HL-60 (cell line): ENCODE results near the gene C1orf53.

Experiments used
- DNase-seq, 2 experiments: peaks; one replicate each; pipeline ENCODE4 v3.0.0-alpha.2; 2010 to 2020; ENCODE audit warnings: low read depth in 1 of 2, low spot score in 1 of 2
- H3K27ac ChIP-seq: fragments of 250-450 bp; sonication (Bioruptor Pico); replicated peaks from 2 replicates; pipeline ENCODE4 v1.5.1; 2020; ENCODE audit warnings: mild to moderate bottlenecking, moderate library complexity
- H3K27me3 ChIP-seq: fragments of 250-450 bp; sonication (Bioruptor Pico); 2 replicates; pipeline ENCODE4 v1.5.1; 2021; ENCODE audit warnings: mild to moderate bottlenecking, moderate library complexity; ENCODE audit not compliant: insufficient read depth, poor library complexity, severe bottlenecking
- H3K4me3 ChIP-seq: replicated peaks from 2 replicates; pipeline ENCODE4 v1.5.1; 2011; ENCODE audit warnings: mild to moderate bottlenecking, control low read depth, low read length; ENCODE audit not compliant: insufficient read depth
- GABPA ChIP-seq: IDR thresholded peaks from 2 replicates; pipeline ENCODE4 v1.6.1; 2012; ENCODE audit warnings: low read depth
- POLR2AphosphoS5 ChIP-seq: IDR thresholded peaks from 2 replicates; pipeline ENCODE4 v1.6.1; 2012; ENCODE audit warnings: low read depth
- SPI1 ChIP-seq: IDR thresholded peaks from 2 replicates; pipeline ENCODE4 v1.6.1; 2012; ENCODE audit warnings: low read depth, mild to moderate bottlenecking, borderline replicate concordance
- TF ChIP-seq, protein P1 (sequence below): IDR thresholded peaks from 2 replicates; pipeline ENCODE4 v1.6.1; 2012; ENCODE audit warnings: low read depth; ENCODE audit not compliant: insufficient replicate concordance
- TF ChIP-seq, protein P2 (sequence below): IDR thresholded peaks from one replicate; pipeline ENCODE4 v1.5.1; 2011; ENCODE audit warnings: low read length, control low read depth, inconsistent platforms; ENCODE audit not compliant: insufficient read depth

The C1orf53 gene

DNA sequence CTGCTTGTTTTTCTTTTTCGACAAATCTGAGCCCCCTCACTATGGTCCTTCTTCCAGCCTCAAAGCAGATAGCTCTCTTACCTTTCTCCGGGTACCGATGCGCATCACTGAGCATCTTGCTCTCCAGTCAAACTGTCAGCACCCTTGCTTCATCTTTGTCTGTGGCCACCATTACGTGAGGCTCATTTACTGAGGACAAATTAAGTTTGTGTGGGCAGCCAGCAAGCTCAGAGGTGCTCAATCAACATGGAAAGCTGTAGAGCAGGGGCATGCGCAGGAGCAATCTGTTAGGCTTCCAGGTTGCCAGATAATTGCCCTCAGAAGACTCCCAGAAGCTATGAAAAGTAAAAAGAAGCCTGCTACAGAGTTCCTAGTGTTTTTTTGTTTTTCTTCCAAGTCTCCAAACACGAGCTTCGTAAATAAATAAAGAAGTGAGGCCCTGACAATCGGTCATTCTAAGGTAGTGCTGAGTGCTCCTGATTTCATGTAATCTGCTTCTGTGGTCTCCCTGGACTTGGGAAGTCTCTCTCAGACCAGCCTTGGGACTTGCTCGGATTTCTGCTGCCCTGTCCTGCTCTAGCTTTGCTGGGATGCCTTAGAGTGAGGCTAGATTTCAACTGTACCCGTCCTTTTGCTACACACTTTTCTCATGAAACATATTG lies 1.8 kb downstream of the C1orf53 start:
- Histone ChIP-seq H3K27ac (no peak overlapping the region), H3K27me3 (peaks cover 11% of the 10 kb centered on the region), H3K4me3 (no peak overlapping the region)
- TF ChIP-seq SPI1 (no peak), POLR2AphosphoS5 (no peak), GABPA (no peak)
- TF ChIP-seq, protein P1, sequence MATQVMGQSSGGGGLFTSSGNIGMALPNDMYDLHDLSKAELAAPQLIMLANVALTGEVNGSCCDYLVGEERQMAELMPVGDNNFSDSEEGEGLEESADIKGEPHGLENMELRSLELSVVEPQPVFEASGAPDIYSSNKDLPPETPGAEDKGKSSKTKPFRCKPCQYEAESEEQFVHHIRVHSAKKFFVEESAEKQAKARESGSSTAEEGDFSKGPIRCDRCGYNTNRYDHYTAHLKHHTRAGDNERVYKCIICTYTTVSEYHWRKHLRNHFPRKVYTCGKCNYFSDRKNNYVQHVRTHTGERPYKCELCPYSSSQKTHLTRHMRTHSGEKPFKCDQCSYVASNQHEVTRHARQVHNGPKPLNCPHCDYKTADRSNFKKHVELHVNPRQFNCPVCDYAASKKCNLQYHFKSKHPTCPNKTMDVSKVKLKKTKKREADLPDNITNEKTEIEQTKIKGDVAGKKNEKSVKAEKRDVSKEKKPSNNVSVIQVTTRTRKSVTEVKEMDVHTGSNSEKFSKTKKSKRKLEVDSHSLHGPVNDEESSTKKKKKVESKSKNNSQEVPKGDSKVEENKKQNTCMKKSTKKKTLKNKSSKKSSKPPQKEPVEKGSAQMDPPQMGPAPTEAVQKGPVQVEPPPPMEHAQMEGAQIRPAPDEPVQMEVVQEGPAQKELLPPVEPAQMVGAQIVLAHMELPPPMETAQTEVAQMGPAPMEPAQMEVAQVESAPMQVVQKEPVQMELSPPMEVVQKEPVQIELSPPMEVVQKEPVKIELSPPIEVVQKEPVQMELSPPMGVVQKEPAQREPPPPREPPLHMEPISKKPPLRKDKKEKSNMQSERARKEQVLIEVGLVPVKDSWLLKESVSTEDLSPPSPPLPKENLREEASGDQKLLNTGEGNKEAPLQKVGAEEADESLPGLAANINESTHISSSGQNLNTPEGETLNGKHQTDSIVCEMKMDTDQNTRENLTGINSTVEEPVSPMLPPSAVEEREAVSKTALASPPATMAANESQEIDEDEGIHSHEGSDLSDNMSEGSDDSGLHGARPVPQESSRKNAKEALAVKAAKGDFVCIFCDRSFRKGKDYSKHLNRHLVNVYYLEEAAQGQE: no peak
- TF ChIP-seq, protein P2, sequence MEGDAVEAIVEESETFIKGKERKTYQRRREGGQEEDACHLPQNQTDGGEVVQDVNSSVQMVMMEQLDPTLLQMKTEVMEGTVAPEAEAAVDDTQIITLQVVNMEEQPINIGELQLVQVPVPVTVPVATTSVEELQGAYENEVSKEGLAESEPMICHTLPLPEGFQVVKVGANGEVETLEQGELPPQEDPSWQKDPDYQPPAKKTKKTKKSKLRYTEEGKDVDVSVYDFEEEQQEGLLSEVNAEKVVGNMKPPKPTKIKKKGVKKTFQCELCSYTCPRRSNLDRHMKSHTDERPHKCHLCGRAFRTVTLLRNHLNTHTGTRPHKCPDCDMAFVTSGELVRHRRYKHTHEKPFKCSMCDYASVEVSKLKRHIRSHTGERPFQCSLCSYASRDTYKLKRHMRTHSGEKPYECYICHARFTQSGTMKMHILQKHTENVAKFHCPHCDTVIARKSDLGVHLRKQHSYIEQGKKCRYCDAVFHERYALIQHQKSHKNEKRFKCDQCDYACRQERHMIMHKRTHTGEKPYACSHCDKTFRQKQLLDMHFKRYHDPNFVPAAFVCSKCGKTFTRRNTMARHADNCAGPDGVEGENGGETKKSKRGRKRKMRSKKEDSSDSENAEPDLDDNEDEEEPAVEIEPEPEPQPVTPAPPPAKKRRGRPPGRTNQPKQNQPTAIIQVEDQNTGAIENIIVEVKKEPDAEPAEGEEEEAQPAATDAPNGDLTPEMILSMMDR: no peak
- no peak for DNase-seq

DNA sequence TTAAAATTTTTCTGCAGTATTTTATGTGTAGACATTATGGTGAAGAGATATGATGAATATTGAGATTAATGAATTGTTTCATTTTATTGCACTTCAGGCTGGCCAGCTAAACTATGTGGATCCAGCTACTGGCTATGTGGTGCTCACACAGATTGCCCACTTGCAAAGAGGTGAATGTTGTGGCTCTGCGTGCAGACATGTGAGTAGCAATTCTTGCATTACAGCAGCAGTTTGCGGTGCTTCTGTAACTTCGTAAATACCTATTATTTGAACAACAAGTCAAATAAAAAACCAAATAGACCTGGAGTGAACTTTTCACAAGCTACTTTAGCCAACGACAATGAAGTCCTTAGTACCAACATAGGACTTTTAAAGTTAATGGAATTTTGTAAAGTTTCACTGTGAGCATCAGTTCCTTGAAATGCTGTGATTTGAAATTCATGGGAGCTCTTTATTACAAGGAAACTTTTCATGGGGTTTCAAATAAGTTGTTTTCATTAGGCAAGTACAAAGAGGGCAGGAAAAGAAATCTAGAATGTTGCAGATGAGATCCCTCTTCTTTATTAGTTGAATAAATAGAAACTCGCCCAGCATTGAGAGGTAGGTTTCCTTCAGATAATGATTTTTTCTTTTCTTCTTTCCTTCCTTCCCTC lies 3.4 kb downstream of the C1orf53 start:
- DNase-seq: no peak
- H3K27ac ChIP-seq: no peak overlapping the region
- TF ChIP-seq SPI1: no peak
- TF ChIP-seq, protein P1: no peak
- TF ChIP-seq, protein P2: no peak
- TF ChIP-seq GABPA: no peak
- TF ChIP-seq POLR2AphosphoS5: no peak
- H3K27me3 ChIP-seq: peaks cover 26% of the 10 kb centered on the region
- no peak overlapping the region for H3K4me3 ChIP-seq

DNA sequence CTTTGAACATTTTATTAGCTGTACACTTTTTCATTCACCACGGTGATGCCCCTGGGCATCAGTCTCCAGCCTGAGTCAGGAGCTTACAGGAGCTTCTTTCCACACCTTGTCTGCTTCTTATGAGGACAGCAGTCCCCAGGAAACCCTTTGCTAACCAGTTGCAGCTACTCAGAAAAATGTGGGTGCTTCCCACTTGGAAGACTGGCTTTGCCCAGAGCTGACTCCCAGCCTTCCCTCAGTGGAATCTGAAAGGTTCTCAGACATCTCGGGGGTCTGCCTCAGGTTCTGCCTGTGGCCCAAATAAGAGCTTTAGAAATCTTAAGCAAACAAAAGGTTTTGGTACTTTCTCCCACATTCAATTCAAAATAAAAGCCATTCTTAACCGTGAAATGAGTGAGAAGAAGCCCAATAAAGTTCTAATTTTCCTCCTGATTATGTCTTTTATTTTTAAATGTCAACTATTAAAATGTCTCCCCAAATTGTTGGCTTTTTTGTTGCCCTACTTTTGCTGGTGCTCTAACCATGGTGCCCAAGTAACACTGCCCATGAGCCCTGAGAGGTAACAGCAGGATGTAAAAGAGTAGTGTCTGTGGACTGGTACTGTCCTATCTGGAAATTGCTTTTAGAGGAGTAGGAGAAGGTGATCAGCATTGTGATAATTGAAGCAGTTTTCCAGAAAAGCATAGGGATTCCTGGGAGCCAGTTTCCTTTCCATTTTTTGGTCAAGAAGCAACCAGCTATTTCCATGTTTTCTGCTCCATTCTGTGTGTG lies 5.6 kb downstream of the C1orf53 start:
- TF ChIP-seq SPI1 (no peak), GABPA (no peak)
- Histone ChIP-seq H3K27me3 (peaks cover 47% of the 10 kb centered on the region), H3K27ac (no peak overlapping the region)

DNA sequence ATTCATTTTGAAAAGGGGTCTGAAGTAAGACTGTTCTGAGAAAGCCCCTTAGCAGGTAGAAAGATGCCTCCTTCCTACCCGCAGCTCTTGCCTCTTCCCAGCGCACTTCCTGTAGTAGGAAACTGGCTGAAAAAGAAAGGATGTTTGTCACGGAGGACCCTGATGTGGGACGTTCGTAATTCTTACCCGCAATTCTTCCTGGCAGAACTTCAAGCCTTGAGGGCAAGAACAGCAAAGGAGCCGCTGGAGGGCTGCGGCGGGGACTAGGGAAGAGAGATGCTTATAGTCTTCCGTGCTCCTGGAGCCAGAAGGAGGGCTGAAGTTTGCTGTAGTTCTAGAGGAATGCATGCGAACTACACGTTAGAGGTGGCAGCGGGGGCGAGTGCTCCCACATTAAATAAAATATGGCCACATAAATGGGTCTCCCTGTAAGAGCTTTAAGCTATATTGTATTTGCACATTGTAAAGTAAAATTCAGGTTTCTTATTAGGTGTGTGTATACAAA lies 6.3 kb downstream of the C1orf53 start:
- DNase-seq: no peak
- TF ChIP-seq SPI1: no peak
- TF ChIP-seq, protein P2: no peak
- no peak for TF ChIP-seq GABPA
- TF ChIP-seq, protein P1: no peak
- TF ChIP-seq POLR2AphosphoS5: no peak
- H3K27me3 ChIP-seq: peaks cover 54% of the 10 kb centered on the region
- no peak overlapping the region for H3K27ac ChIP-seq
- H3K4me3 ChIP-seq: no peak overlapping the region

More for the DNA sequence above, 5.6 kb downstream of the C1orf53 start:
- no peak for DNase-seq
- H3K4me3 ChIP-seq: no peak overlapping the region
